ENCODE results near the gene C20orf96.

Gene C20orf96

GRCh38 chr20:271069-271468, 19.5 kb downstream of the C20orf96 start:
- no peak overlapping the region for H3K4me3 ChIP-seq (ENCODE audit: low read depth, low read length)
- no peak for TF ChIP-seq CTCF (IDR thresholded peaks at IDR 0.05; ENCODE audit: borderline replicate concordance, insufficient read depth, low read depth, low read length)

- no peak overlapping the region for H3K4me3 ChIP-seq (ENCODE audit: low read depth, low read length)
- no peak for TF ChIP-seq CTCF (IDR thresholded peaks at IDR 0.05; ENCODE audit: borderline replicate concordance, insufficient read depth, low read depth, low read length)
Measured at GRCh38 chr20:270517-270916, 20.0 kb downstream of the C20orf96 start.

DNA sequence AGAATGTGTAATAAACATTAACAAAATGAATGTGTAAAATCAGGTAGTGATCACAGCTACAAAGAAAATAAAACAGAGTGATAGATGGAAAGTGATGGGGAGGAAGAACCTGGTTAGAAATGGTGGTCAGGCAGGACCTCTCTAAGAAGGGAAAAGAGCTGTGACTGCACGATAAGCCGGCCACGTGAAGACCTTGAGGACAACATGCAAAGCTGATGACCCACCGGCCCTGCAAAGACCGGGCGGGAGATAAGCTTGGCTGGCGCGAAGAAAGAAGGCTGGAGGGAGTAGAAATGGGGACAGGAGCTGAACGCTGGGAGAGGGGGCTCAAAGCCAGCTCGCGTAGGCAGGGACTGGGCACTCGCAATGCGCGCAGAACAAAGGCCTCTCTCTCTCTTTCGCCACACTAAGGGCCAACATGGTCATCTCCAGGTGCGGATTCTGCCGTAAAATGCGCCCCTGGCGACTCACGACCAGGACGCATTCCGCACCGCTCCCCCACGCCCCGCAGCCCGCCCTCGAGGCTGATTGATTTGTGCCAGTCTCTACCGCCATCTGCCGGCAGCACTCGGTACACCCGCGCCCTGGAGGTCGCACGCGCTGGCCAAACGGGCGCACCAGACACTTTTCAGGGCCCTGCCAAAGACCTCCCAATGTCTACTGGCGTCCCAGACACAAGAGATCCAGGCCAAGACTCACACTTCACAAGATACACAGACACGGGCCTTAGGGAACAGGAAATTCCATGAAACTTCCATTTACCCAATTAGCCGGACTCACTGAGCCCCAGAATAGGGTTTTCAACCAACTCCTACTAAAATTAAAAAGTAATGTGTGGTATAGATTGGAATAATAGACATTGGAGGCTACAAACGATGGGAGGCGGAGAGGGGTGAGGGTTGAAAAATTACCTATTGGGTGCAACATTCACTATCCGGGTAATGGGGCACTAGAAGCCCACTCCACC, 23.7 kb downstream of the C20orf96 start:
- H3K4me3 ChIP-seq (ENCODE audit: low read depth, low read length) = peak overlapping the region; percentile 54
- TF ChIP-seq CTCF (IDR thresholded peaks at IDR 0.05; ENCODE audit: borderline replicate concordance, insufficient read depth, low read depth, low read length) = peak; percentile 98

DNA sequence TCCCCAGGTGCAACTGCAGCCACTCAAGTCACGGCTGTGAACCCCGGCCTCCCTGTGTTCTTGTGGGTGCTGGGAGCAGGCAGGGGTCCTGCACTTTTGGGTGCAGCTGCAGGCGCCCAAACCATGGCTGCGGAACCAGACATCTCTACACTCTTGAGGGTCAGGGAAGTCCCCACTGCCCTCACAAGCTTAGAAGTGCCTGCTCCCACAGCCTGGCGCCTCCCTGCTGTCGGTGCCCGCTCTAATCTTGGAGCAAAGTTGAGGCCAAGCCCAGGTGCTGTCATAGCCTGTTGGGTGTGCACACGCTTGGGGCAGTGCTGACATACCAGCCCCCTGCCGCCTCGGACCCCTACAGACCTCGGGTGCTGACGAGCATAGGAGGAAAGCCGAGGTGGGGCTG, 26.8 kb downstream of the C20orf96 start:
- H3K4me3 ChIP-seq (ENCODE audit: low read depth, low read length) = no peak overlapping the region
- no peak for TF ChIP-seq CTCF (IDR thresholded peaks at IDR 0.05; ENCODE audit: borderline replicate concordance, insufficient read depth, low read depth, low read length)

DNA sequence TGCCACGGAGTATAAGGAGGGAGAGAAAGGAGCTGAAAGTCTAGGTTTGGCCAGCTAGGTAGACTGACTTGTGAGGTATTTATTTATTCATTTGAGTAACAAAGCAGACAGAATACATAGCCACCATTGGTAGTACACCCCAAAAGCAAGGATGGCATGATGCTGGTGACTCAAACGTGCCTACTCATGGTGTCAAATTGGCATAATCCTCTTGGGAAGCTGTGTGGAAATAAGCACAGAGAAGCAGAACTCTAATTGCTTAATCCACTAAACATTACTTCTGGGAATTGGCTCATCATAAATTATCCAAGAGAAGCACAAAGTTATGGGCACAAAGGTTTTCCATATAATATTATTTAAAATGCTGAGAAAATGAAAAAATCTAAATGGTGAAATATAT, 30.6 kb downstream of the C20orf96 start:
- TF ChIP-seq CTCF (IDR thresholded peaks at IDR 0.05; ENCODE audit: borderline replicate concordance, insufficient read depth, low read depth, low read length) = no peak

DNA sequence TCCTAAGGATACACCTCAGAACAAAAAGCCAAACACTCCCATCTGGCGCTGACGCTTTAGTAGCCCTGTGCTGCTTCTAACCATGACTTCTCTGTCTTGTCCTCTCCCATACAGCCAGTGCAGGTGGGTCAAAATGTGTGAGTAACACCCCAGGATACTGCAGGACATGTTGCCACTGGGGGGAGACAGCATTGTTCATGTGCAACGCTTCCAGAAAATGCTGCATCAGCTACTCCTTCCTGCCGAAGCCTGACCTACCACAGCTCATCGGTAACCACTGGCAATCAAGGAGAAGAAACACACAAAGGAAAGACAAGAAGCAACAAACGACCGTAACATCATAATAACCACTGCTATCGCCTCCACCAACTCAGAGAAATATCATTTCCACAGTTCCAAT, 31.6 kb downstream of the C20orf96 start:
- TF ChIP-seq CTCF (IDR thresholded peaks at IDR 0.05; ENCODE audit: borderline replicate concordance, insufficient read depth, low read depth, low read length) = peak; percentile 21; the same call in 1 of the 2 replicates

More for the DNA sequence above, 30.6 kb downstream of the C20orf96 start:
- H3K4me3 ChIP-seq (ENCODE audit: low read depth, low read length) = no peak overlapping the region

More for the DNA sequence above, 31.6 kb downstream of the C20orf96 start:
- H3K4me3 ChIP-seq (ENCODE audit: low read depth, low read length) = no peak overlapping the region

Data from GM12875 (cell line).